T-helper 9 cell (primary cell): ENCODE results near the gene DTNBP1.
"Not testable (repeated sequence)": the region's sequence is repeated elsewhere in the genome, so short reads cannot be mapped to it uniquely, and the experiment has no call there.

Experiments used
- DNase-seq: peaks from one replicate; pipeline ENCODE4 v3.0.0-alpha.2; 2020

The DTNBP1 gene

GRCh38 chr6:15555101-15556038 lies 107.5 kb downstream of the DTNBP1 start:
- no peak for DNase-seq

GRCh38 chr6:15554728-15555100 lies 108.1 kb downstream of the DTNBP1 start:
- DNase-seq: no peak

- DNase-seq: no peak
Measured at GRCh38 chr6:15553736-15554294, 109.0 kb downstream of the DTNBP1 start.

- DNase-seq: no peak
Measured at GRCh38 chr6:15553031-15553430, 109.8 kb downstream of the DTNBP1 start.

GRCh38 chr6:15551798-15552197 lies 111.0 kb downstream of the DTNBP1 start:
- DNase-seq: no peak

DNA sequence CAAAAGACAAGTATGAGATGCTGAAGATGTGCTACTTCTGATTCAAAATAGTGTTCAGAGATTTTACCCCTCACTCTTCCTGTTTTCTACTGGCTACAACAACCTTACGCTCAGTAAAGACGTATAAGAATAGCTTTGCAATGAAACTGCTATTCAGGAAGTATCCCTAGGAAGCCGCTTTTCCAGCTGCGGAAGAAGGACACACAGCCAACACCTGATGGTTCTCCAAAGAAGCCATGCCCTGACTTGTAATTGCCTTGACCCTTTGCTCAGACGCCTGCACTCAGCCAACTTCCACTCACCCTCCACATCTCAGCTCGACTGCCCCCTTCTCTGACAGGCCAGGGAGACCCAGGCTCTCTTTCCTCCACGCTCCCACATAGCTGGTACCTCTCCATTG lies 111.6 kb downstream of the DTNBP1 start:
- no peak for DNase-seq

GRCh38 chr6:15550546-15551123 lies 112.2 kb downstream of the DTNBP1 start:
- DNase-seq: no peak

DNA sequence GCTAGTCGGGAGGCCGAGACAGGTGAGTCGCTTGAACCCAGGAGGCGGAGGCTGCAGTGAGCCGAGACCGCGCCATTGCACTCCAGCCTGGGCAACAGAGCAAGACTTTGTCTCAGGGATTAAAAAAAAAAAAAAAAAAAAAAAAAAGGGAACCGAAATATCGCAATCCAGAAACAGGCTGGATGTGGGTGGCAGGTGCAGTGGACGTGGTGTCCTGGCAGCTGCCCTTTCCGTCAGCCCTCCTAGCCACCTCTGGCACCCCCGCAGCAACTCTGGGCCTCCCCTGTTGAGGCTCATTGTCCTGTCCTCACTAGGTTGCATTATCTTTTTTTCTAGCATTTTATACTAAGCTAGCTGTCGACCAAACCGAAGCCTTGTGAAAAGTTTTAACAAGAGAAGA lies 113.5 kb downstream of the DTNBP1 start:
- no peak for DNase-seq

GRCh38 chr6:15547400-15547799 lies 115.4 kb downstream of the DTNBP1 start:
- DNase-seq: no peak

- DNase-seq: no peak
Measured at GRCh38 chr6:15546591-15546990, 116.2 kb downstream of the DTNBP1 start.

DNA sequence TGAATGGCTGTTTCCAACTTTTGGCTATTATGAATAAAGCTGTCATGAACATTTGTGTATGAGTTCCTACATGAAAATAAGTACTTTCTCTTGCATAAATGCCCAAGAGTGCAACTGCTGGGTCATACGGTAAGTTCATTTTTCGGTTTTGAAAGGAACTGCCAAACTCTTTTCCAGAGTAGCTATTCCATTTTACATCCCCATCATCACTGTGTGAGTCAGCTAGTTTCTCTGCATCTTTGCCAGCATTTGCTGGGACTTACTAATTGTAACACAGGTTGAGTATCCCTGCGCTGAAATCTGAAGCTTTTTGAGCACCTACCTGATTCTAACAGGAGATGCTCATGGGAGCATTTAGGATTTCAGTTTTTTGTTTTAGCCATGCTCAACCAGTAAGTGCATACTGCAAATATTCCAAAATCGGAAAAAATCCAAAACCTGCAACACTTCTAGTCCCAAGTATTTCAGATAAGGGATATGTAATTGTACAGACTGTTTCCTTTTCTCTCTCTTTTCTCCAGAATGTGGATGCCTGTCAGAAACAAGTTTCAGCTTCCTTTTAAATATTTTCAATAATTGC lies 118.4 kb downstream of the DTNBP1 start:
- DNase-seq: no peak

GRCh38 chr6:15543332-15543917 lies 119.4 kb downstream of the DTNBP1 start:
- DNase-seq: not testable (repeated sequence)

GRCh38 chr6:15539722-15540270 lies 123.0 kb downstream of the DTNBP1 start:
- DNase-seq: no peak

DNA sequence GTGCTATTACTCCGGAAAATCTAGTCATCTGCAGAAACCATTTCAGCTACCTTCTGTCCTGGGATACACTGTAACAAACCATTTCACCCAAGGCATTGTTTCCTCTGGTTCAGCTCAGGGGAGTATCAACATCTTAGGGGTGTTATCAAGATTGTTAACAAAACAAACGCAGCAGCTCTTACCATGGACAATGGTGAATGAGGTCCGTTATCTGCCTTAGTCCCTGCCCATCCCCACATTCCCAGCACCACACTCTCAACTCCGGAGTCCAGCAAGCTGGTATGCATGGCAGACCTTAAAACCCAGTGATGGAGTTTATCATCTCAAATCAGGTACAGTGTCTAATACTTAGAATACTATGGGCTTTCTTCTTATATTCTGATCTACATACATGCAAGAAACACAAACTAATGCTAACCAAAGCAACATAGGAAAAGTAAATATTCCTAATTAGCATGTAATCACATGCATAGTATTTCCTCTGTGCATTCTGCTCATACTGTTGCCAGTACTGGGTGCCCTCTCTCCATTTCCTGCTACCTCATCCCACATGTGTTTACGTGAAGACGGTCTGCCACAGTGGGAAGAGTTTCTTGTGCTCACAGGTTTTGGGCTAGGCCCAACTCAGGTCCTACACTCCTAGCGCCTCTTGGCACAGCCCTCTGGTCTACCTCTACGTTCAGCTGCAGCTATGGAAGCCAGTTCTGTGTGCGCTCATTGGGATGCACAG lies 123.9 kb downstream of the DTNBP1 start:
- DNase-seq: no peak

- DNase-seq: no peak
Measured at GRCh38 chr6:15538106-15538505, 124.7 kb downstream of the DTNBP1 start.

- DNase-seq: no peak
Measured at GRCh38 chr6:15536198-15536955, 126.5 kb downstream of the DTNBP1 start.

DNA sequence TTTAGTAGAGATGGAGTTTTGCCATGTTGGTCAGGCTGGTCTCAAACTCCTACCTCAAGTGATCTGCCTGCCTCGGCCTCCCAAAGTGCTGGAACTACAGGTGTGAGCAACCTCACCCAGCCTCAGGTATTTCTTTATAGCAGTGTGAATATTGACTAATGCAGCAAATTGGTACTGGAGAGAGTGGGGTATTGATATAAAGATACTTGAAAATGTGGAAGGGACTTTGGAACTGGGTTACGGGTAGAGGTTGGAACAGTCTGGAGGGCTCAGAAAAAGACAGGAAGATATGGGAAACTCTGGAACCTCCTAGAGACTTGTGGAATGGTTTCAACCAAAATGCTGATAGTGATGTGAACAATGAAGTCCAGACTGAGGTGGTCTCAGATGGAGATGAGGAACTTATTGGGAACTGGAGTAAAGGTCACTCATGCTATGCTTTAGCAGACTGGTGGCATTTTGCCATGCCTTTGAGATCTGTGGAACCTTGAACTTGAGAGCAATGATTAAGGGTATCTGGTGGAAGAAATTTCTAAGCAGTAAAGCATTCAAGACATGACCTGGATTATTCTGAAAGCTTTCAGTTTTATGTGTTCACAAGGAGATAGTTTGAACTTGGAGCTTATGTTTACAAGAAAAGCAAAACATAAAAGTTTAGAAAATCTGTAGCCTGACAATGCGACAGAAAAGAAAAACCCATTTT lies 127.2 kb downstream of the DTNBP1 start:
- no peak for DNase-seq

GRCh38 chr6:15534974-15535373 lies 127.9 kb downstream of the DTNBP1 start:
- DNase-seq: no peak

DNA sequence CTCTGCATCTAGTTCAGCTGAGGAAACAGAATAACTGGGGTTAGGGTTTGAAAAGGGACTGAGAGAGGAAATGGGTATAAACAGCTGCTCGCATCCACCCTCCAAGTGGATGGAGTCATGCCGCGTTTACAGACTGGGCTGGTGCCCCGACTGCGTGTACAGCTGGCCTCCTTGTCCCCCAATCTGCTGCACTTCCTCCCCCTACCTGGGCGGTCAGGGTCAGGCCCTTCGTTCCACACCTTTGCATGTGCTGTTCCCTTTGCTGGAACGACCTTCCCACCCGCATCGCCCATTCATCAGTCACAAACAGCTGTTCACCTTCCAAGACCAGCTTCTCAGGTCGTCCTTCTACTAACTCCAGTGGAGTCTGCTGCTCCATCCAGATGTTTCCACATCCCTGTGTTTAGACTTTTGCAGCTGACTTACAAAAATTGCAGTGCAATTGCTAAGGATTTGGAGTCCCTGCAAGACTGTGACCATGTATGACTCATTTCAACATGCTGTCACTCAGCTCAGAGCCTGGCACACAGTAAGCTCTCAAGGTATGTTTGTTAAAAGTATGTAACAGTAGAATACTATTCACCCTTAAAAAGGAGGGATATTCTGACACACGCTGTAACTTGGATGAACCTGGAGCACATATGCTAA lies 129.3 kb downstream of the DTNBP1 start:
- DNase-seq: no peak

- DNase-seq: no peak
Measured at GRCh38 chr6:15531973-15532372, 130.9 kb downstream of the DTNBP1 start.
